OCI-LY7 (cell line): ENCODE measurements around the gene NAV2.

Experiments used
- EZH2phosphoT487 ChIP-seq: fragments of 200-600 bp; sonication (generic); IDR thresholded peaks from 2 replicates; pipeline ENCODE4 v1.6.1; 2018; ENCODE audit warnings: low read depth, borderline replicate concordance, mild to moderate bottlenecking, mixed run types, antibody characterized with exemption, low read length, moderate library complexity, mixed read lengths
- TF ChIP-seq, protein P1 (sequence below): fragments of 200-600 bp; sonication (generic); conservative IDR thresholded peaks from 2 replicates; pipeline ENCODE4 v1.5.1; 2014; ENCODE audit warnings: mild to moderate bottlenecking, antibody characterized with exemption, low read length, moderate library complexity, mixed read lengths

DNA sequence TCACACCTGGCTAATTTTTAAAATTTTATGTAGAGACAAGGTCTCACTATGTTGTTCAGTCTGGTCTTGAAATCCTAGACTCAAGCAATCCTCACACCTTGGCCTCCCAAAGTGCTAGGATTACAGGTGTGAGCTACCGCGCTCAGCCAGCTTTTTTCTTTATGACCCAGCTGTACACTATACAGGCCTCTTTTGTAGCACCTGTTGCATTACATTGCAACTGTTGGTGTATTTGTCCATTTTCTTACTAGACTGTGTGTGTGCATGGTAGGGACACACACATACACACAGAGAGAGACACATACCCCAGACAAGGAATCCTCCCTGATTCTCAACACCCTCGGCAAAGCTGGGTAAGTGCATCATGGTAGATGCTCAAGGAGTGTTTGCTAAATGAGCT lies 61.7 kb downstream of the NAV2 start:
- TF ChIP-seq, protein P1, sequence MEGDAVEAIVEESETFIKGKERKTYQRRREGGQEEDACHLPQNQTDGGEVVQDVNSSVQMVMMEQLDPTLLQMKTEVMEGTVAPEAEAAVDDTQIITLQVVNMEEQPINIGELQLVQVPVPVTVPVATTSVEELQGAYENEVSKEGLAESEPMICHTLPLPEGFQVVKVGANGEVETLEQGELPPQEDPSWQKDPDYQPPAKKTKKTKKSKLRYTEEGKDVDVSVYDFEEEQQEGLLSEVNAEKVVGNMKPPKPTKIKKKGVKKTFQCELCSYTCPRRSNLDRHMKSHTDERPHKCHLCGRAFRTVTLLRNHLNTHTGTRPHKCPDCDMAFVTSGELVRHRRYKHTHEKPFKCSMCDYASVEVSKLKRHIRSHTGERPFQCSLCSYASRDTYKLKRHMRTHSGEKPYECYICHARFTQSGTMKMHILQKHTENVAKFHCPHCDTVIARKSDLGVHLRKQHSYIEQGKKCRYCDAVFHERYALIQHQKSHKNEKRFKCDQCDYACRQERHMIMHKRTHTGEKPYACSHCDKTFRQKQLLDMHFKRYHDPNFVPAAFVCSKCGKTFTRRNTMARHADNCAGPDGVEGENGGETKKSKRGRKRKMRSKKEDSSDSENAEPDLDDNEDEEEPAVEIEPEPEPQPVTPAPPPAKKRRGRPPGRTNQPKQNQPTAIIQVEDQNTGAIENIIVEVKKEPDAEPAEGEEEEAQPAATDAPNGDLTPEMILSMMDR: no peak
- no peak for TF ChIP-seq EZH2phosphoT487
